HepG2 (cell line): ENCODE data around the gene PANK3. TPM values are rescaled to one million over a fixed set of nuclear protein-coding genes. Genes with fewer than 3 reads are reported as not detected.

Experiments used
- AKAP8 ChIP-seq: sonication (generic); formaldehyde crosslinking; IDR thresholded peaks from 2 replicates; pipeline ENCODE4 v1.5.1; 2020; ENCODE audit warnings: mild to moderate bottlenecking, missing genetic modification reagents
- ARID2 ChIP-seq: sonication (generic); formaldehyde crosslinking; IDR thresholded peaks from 2 replicates; pipeline ENCODE4 v1.8.1; 2022; ENCODE audit warnings: mild to moderate bottlenecking, missing genetic modification reagents, borderline replicate concordance
- CCDC6 ChIP-seq: sonication (generic); formaldehyde crosslinking; IDR thresholded peaks from 2 replicates; pipeline ENCODE4 v1.8.1; 2022; ENCODE audit warnings: mild to moderate bottlenecking, missing genetic modification reagents, moderate library complexity
- FOSL2 ChIP-seq: sonication (generic); formaldehyde crosslinking; IDR thresholded peaks from 2 replicates; pipeline ENCODE4 v1.4.0; 2020; ENCODE audit warnings: missing genetic modification reagents
- HDAC6 ChIP-seq: fragments of 200-600 bp; sonication (generic); IDR thresholded peaks from 2 replicates; pipeline ENCODE4 v1.7.0; 2017; ENCODE audit warnings: mild to moderate bottlenecking, antibody characterized with exemption, low read length, low read depth
- JARID2 ChIP-seq: sonication (generic); formaldehyde crosslinking; IDR thresholded peaks from 2 replicates; pipeline ENCODE4 v1.8.1; 2023; ENCODE audit warnings: missing genetic modification reagents, inconsistent platforms; ENCODE audit not compliant: insufficient replicate concordance
- KDM3A ChIP-seq: IDR thresholded peaks from 2 replicates; pipeline ENCODE4 v1.6.1; 2018; ENCODE audit warnings: low read depth, missing compliant biosample characterization
- KDM4B ChIP-seq: sonication (generic); formaldehyde crosslinking; IDR thresholded peaks from 2 replicates; pipeline ENCODE4 v1.4.0; 2020; ENCODE audit warnings: missing genetic modification reagents
- REL ChIP-seq: sonication (generic); formaldehyde crosslinking; conservative IDR thresholded peaks from 2 replicates; pipeline ENCODE4 v1.8.0; 2022; ENCODE audit warnings: mild to moderate bottlenecking, missing genetic modification reagents, moderate library complexity
- SMC3 ChIP-seq: IDR thresholded peaks from 2 replicates; pipeline ENCODE4 v1.6.1; 2011; ENCODE audit warnings: low read length, improper control_type of control experiment
- SOX6 ChIP-seq, 2 experiments: fragments of 450-650 bp in 1 of 2; sonication (generic) in 1 of 2; formaldehyde crosslinking in 1 of 2; IDR thresholded peaks; 2 replicates each; pipeline versions ENCODE4 v1.4.0 to v1.6.1; 2017 to 2020; ENCODE audit warnings: antibody characterized with exemption in 1 of 2, mild to moderate bottlenecking in 1 of 2, missing genetic modification reagents in 1 of 2
- TARDBP ChIP-seq: sonication (generic); formaldehyde crosslinking; IDR thresholded peaks from 2 replicates; pipeline ENCODE4 v1.8.0; 2022; ENCODE audit warnings: mild to moderate bottlenecking, missing genetic modification reagents
- ZBTB3 ChIP-seq: sonication (generic); formaldehyde crosslinking; IDR thresholded peaks from 2 replicates; pipeline ENCODE4 v1.4.0; 2020; ENCODE audit warnings: low read depth, mild to moderate bottlenecking, moderate library complexity, missing genetic modification reagents, borderline replicate concordance
- ZBTB42 ChIP-seq: sonication (generic); formaldehyde crosslinking; IDR thresholded peaks from 2 replicates; pipeline ENCODE4 v1.5.0; 2020; ENCODE audit warnings: mild to moderate bottlenecking, missing genetic modification reagents
- ZNF383 ChIP-seq: sonication (generic); formaldehyde crosslinking; IDR thresholded peaks from 2 replicates; pipeline ENCODE4 v1.4.0; 2020; ENCODE audit warnings: missing genetic modification reagents, mild to moderate bottlenecking, borderline replicate concordance
- polyA plus RNA-seq, 8 experiments: library from polyadenylated mRNA; depleted of rRNA in 3 of 8; stranded (reverse) in 7 of 8; unstranded in 1 of 8; fragments of >200 nt; fragmentation: Illumina TruSeq in 4 of 8; extraction: Trizol in 4 of 8; gene quantifications; 2 replicates each; pipeline versions ENCODE4 v1.2.1 to v1.2.3, GENCODE V29; 2011 to 2016; ENCODE audit warnings: low read depth in 4 of 8, missing spikeins in 1 of 8, mixed read lengths in 1 of 8; ENCODE audit not compliant: insufficient read depth in 1 of 8
- total RNA-seq, 5 experiments: library from RNA; depleted of rRNA; stranded (reverse); fragments of >200 nt; fragmentation: Illumina TruSeq; extraction: Trizol; gene quantifications; 2 replicates each; pipeline ENCODE4 v1.2.3, GENCODE V29; 2016; ENCODE audit warnings: low read depth in 1 of 5
- TF ChIP-seq, protein P1 (sequence below): sonication (generic); formaldehyde crosslinking; IDR thresholded peaks from 2 replicates; pipeline ENCODE4 v1.4.0; 2020; ENCODE audit warnings: missing genetic modification reagents, borderline replicate concordance
- TF ChIP-seq, protein P2 (sequence below): sonication (generic); formaldehyde crosslinking; IDR thresholded peaks from 2 replicates; pipeline ENCODE4 v1.4.0; 2020; ENCODE audit warnings: mild to moderate bottlenecking, missing genetic modification reagents, borderline replicate concordance
- TF ChIP-seq, protein P3 (sequence below): IDR thresholded peaks from 2 replicates; pipeline ENCODE4 v1.6.1; 2016; ENCODE audit warnings: low read depth, missing genetic modification reagents, missing compliant biosample characterization
- TF ChIP-seq, protein P4 (sequence below): fragments of 450-650 bp; IDR thresholded peaks from 2 replicates; pipeline ENCODE4 v1.6.1; 2017; ENCODE audit warnings: mild to moderate bottlenecking

PANK3 gene
- total and polyA plus RNA-seq, 2 of the 13 experiments (the other 11 are each of a cell fraction or from before 2014, with no cell fraction given): 26.9 to 69.5 TPM

DNA sequence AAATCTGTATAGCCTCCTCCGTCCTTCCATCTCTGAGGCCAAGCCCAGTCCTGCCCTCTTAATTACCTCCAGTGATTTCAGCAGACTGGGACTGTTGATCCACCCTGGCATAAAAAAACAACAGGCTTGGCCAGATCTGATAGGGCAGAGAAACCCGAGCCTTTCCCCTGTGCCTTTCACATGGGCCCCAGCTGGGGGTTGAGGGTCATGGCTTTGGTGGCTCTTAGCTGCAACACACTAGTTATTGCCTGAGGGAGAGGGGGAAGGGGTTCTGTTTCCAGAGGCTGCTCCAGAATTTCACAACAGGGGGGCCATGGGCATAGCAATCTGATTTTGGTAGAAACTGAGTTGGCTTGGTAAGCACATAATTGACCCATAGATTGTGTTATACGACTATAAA lies 21.2 kb upstream of the PANK3 start (continued):
- TF ChIP-seq, protein P1, sequence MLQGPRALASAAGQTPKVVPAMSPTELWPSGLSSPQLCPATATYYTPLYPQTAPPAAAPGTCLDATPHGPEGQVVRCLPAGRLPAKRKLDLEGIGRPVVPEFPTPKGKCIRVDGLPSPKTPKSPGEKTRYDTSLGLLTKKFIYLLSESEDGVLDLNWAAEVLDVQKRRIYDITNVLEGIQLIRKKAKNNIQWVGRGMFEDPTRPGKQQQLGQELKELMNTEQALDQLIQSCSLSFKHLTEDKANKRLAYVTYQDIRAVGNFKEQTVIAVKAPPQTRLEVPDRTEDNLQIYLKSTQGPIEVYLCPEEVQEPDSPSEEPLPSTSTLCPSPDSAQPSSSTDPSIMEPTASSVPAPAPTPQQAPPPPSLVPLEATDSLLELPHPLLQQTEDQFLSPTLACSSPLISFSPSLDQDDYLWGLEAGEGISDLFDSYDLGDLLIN: no peak
- TF ChIP-seq SMC3 (no peak), CCDC6 (no peak), REL (CRISPR knock-in tag) (no peak), ZNF383 (CRISPR knock-in tag) (no peak), ARID2 (CRISPR knock-in tag) (no peak), AKAP8 (CRISPR knock-in tag) (no peak), KDM4B (CRISPR knock-in tag) (0 out of 2 replicates have a peak, but pooled peaks have one; percentile 28), FOSL2 (CRISPR knock-in tag) (peak; percentile 35; the same call in 1 of the 2 replicates), ZBTB42 (CRISPR knock-in tag) (no peak), HDAC6 (no peak), KDM3A (CRISPR knock-in tag) (no peak), ZBTB3 (CRISPR knock-in tag) (no peak), SOX6 (IDR thresholded peaks at IDR 0.05) (no peak), SOX6 (CRISPR knock-in tag; IDR thresholded peaks at IDR 0.05) (peak; percentile 79), JARID2 (CRISPR knock-in tag) (no peak), TARDBP (CRISPR knock-in tag) (peak; percentile 59; the same call in 1 of the 2 replicates)
- TF ChIP-seq, protein P2, sequence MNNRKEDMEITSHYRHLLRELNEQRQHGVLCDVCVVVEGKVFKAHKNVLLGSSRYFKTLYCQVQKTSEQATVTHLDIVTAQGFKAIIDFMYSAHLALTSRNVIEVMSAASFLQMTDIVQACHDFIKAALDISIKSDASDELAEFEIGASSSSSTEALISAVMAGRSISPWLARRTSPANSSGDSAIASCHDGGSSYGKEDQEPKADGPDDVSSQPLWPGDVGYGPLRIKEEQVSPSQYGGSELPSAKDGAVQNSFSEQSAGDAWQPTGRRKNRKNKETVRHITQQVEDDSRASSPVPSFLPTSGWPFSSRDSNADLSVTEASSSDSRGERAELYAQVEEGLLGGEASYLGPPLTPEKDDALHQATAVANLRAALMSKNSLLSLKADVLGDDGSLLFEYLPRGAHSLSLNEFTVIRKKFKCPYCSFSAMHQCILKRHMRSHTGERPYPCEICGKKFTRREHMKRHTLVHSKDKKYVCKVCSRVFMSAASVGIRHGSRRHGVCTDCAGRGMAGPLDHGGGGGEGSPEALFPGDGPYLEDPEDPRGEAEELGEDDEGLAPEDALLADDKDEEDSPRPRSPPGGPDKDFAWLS (CRISPR knock-in tag): no peak
- TF ChIP-seq, protein P3, sequence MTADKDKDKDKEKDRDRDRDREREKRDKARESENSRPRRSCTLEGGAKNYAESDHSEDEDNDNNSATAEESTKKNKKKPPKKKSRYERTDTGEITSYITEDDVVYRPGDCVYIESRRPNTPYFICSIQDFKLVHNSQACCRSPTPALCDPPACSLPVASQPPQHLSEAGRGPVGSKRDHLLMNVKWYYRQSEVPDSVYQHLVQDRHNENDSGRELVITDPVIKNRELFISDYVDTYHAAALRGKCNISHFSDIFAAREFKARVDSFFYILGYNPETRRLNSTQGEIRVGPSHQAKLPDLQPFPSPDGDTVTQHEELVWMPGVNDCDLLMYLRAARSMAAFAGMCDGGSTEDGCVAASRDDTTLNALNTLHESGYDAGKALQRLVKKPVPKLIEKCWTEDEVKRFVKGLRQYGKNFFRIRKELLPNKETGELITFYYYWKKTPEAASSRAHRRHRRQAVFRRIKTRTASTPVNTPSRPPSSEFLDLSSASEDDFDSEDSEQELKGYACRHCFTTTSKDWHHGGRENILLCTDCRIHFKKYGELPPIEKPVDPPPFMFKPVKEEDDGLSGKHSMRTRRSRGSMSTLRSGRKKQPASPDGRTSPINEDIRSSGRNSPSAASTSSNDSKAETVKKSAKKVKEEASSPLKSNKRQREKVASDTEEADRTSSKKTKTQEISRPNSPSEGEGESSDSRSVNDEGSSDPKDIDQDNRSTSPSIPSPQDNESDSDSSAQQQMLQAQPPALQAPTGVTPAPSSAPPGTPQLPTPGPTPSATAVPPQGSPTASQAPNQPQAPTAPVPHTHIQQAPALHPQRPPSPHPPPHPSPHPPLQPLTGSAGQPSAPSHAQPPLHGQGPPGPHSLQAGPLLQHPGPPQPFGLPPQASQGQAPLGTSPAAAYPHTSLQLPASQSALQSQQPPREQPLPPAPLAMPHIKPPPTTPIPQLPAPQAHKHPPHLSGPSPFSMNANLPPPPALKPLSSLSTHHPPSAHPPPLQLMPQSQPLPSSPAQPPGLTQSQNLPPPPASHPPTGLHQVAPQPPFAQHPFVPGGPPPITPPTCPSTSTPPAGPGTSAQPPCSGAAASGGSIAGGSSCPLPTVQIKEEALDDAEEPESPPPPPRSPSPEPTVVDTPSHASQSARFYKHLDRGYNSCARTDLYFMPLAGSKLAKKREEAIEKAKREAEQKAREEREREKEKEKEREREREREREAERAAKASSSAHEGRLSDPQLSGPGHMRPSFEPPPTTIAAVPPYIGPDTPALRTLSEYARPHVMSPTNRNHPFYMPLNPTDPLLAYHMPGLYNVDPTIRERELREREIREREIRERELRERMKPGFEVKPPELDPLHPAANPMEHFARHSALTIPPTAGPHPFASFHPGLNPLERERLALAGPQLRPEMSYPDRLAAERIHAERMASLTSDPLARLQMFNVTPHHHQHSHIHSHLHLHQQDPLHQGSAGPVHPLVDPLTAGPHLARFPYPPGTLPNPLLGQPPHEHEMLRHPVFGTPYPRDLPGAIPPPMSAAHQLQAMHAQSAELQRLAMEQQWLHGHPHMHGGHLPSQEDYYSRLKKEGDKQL (CRISPR knock-in tag): 0 out of 2 replicates have a peak, but pooled peaks have one; percentile 35
- TF ChIP-seq, protein P4, sequence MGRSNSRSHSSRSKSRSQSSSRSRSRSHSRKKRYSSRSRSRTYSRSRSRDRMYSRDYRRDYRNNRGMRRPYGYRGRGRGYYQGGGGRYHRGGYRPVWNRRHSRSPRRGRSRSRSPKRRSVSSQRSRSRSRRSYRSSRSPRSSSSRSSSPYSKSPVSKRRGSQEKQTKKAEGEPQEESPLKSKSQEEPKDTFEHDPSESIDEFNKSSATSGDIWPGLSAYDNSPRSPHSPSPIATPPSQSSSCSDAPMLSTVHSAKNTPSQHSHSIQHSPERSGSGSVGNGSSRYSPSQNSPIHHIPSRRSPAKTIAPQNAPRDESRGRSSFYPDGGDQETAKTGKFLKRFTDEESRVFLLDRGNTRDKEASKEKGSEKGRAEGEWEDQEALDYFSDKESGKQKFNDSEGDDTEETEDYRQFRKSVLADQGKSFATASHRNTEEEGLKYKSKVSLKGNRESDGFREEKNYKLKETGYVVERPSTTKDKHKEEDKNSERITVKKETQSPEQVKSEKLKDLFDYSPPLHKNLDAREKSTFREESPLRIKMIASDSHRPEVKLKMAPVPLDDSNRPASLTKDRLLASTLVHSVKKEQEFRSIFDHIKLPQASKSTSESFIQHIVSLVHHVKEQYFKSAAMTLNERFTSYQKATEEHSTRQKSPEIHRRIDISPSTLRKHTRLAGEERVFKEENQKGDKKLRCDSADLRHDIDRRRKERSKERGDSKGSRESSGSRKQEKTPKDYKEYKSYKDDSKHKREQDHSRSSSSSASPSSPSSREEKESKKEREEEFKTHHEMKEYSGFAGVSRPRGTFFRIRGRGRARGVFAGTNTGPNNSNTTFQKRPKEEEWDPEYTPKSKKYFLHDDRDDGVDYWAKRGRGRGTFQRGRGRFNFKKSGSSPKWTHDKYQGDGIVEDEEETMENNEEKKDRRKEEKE: no peak
